HG03097 (cell line): ENCODE results near the gene MAP6.

Experiments
- ATAC-seq: cut with Tn5 transposase; IDR thresholded peaks from one replicate; pipeline ENCODE4 v1.9.1; 2021; ENCODE audit not compliant: unreplicated experiment, low FRiP score

MAP6 gene

DNA sequence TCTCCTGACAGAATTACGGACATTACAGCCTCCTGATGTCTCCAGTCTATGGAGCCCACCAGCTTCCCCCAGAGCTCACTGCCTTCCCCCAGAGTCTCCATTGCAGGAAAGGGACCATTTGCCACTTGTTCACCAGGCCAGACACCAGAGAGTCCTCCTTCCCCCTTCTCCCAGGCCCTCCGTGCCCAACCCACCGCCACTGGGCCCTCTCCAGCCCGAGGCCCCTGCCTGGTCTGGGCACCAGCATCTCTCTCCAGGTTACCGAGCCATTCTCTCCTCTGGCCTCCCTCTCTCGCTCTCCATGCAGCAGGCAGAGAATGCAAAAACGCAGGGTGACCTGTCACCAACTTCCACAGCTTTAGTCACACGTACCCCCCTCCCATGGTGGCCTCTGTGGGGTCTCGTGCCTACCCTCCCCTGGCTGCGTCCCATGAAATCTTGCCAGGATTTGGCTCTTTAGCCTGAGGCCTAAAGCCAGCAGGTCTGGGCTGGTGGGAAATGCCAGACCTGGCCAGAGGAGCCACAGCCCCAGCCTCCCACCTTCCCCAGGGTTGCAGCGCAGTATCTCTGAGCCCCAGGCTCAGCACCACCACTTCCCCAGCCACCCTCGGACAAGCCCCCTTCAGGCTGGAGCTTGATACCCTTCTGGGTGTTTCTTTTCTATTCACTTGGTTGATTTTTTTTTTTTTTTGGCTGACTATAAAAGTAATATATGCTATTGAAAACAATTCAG, 113.6 kb downstream of the MAP6 start:
- no peak for ATAC-seq

DNA sequence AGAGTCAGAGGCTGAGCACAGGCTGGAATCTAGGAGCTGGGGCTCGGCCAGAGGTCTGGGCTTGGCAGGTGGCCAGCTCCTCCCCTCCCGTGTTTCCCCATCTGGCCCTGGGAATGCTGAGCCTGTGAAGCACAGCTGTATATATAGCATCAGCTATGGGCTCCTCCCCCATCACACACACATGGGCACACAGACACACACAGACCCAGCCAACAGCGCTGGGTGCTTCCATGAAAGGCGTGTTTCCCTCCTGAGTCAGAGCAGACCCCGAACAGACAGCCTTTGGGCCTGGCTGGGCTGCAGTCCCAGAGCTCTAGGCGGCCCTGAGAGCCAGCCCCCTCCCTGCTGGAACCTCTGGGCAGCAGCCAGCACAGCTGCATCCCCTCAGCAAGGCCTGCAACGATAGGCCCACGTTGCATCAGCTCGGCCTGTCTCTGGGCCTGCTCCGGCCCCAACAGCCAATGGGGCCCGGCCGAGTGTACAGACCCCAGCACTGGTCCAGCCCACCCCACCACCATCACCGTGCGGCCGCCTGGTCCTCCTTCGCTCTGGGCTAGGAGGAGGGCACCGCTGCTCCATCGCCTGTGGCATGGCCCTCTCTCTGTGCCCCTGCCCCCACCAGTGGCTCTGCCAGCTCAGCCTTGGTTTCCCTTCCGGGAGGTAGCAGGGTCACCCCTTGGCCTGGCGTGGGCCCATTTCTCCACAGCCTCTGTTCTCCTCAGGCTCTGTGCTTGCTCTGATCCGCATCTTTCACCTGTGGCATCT, 114.4 kb downstream of the MAP6 start:
- ATAC-seq: no peak

DNA sequence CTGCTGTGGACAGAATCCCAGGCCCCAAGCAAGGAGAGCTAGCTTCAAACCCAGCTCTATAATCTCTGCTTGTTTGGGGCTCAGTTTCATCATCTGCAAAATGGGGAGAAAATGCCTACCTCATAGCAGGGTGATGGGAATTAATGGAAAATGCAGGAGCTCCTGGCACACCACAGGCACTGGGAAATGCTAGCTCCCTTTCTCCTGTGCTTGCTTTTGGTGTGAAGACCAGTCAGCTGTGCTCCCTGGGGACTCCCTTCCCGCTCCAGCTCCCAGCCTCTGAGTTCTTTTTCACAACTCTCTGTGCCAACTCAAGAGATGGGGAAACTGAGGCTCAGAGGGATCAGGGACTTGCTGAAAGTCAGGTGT, 115.0 kb downstream of the MAP6 start:
- no peak for ATAC-seq

DNA sequence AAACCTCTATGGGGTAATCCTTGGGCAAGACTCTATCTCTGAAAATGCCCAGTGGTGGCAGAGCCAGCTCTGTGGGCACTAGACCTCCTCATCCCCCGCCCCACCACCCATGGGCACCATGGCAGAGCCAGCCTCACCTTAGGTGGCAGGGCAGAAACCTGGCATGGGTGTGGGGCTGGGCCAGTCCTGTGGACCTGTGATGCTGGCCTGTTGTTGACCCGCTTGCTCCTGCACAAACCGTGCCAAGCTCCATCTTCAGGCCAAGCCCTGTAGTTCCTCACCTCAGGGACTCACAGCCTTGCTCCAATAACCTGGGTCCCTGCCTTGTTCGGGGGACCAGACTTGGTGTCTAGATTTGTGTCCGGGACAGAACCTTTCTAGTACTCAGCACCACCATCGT, 115.7 kb downstream of the MAP6 start:
- ATAC-seq: no peak

DNA sequence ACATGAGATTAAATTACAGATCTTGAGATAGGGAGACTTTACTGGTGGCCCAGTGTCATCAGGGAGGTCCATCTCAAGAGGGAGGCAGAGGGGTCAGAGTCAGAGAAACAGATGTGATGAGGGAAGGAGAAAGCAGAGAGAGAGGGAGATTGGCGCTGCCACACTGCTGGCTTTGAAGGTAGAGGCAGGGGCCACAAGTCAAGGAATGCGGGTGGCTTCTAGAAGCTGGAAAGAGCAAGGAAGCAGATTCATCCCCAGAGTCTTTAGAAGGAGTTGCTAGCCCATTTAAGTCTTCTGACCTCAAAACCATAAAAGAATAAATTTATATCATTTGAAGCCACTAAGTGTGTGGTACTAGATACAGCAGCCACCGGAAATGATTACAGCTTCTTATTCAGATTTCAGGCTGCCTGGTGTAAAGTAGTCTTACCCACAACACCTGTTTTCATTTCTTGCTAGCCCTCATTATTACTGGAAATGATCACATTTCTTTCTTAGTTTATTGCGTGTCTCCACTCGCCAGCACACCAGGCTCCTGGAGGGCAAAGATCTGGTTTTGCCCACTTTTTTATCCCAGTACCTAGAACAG, 119.4 kb downstream of the MAP6 start:
- no peak for ATAC-seq

DNA sequence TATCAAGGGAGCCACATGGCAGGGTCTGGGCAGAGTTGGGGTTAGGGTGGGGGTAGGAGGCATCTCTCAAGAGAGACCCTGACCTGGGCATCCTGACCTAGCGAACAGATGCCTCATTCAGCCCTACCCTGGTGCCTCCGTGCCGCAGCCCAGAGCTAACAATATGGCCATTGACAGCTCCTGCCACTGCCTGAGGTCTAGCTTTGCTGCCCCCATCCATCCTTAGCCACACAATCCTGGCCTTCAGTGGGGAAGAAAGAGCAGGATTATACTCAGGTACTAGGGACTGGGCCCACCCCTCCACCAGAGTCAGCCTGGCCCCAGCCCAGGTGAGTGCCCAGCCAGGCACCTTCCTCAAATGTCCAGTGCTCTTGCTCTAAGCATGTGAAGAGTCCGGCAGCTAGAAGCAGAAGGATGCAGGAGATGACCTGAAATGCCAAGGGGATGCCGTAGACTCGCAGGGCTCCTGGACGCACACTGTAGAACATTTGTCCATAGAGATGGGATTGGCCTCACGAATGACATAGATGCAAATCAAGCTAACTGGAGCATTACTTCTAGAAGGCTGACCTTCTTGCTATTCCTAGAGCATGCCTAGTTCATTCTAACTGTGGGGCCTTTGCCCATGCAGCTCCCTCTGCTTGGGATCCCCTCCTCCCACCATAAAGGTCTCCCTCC, 120.1 kb downstream of the MAP6 start:
- no peak for ATAC-seq

DNA sequence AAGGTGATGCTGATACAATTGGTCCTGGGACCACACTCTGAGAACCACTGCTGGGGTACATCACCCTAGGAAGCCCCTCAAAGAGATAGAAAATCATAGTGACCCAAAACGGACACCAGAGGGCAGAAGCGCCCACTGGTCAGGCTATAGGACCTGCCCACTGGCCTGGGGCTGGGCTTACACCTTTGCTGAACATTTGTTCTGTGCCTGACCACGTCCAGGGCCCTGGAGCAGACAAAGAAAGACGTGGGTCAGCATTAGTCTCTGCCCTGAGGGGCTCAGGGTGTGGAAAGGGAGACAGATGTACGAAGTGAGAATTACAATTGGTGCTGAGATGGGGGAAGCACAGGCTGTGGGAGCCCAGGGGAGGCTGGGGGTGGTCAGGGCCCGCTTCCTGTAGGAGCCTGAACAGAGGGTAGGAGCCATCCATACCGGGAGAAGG, 121.2 kb downstream of the MAP6 start:
- no peak for ATAC-seq

DNA sequence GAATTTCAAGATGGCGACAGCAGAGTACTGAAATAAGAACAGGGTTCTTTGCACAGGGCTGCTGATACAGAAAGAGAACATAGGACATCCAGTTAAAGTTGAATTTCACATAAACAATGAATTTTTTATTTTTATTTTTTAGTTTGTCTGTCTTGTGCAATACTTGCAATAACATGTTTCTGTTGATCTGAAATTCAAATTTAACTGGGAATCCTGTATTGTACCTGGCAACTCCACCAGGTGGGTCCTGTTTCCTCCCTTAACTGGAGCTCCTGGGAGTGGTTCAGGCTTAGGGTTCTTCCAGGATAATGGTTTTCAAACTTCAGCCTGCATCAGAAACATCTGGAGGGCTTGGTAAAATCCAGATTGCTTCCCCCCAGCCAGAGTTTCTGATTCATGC, 121.7 kb downstream of the MAP6 start:
- ATAC-seq: no peak

DNA sequence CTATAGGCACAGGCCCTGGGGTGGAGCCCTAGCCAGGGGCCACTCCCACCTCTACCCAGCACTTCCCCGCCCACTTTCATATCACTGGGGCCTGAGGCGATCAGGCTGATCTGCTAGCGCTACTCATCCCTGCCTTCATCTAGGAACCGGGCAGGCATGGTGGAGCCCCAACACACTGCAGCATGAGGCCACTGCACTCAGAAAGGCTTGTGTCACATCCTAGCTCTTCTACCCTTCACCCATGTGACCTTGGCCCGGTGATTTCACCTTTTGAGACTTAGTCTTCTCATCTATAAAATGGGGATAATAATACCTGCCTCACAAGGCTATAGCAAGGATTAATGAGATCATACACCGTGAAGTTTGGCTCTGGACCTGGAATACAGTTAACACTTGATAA, 125.0 kb downstream of the MAP6 start:
- ATAC-seq: no peak

DNA sequence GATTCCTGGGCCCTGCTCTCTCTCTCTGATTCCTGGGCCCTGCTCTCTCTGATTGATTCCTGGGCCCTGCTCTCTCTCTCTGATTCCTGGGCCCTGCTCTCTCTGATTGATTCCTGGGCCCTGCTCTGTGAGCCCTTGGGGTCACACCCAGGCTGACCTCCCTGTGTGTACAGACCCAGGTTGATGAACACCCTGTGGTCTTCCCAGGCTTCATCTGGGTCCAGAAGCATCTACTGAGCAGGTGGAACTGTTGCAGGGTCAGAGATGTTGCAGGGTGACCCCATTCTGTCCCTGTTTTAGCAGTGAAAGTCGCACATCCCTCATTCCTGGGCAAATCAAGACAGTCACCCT, 126.8 kb downstream of the MAP6 start:
- no peak for ATAC-seq

DNA sequence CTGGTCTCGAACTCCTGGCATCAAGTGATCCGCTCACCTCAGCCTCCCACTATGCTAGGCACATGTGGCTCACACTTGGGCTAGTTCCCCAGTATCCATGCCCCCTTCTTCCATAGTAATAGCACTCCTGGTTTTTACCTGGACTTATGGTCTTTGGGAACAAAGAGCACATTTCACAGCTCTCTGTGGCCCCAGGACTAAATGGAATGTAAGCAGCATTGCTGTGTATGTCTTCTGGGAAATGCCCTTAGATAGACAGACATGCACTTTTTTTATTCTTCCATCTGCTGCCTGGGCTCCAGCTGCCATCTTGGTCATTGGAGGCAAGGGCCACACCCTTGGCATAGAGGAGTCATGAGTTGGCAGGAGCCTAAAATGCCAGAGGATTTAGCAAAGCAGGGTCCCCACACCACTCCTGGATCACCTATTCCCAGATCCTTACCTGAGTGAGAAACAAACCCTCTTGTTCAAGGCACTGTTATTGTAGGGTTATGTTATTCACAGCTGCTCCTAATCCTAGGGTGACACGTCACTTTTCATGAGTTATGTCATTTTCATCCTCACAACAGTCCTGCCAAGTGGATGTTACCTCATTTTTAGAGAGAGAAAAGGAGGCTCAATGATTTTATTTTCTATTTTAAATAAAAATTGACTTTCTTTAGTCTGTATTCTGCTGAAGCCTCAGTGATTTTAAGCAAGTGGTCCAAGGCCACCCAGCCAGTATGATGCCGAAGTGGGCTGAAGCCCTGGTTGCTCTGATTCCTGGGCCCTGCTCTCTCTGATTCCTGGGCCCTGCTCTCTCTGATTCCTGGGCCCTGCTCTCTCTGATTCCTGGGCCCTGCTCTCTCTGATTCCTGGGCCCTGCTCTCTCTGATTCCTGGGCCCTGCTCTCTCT, 127.4 kb downstream of the MAP6 start:
- no peak for ATAC-seq

DNA sequence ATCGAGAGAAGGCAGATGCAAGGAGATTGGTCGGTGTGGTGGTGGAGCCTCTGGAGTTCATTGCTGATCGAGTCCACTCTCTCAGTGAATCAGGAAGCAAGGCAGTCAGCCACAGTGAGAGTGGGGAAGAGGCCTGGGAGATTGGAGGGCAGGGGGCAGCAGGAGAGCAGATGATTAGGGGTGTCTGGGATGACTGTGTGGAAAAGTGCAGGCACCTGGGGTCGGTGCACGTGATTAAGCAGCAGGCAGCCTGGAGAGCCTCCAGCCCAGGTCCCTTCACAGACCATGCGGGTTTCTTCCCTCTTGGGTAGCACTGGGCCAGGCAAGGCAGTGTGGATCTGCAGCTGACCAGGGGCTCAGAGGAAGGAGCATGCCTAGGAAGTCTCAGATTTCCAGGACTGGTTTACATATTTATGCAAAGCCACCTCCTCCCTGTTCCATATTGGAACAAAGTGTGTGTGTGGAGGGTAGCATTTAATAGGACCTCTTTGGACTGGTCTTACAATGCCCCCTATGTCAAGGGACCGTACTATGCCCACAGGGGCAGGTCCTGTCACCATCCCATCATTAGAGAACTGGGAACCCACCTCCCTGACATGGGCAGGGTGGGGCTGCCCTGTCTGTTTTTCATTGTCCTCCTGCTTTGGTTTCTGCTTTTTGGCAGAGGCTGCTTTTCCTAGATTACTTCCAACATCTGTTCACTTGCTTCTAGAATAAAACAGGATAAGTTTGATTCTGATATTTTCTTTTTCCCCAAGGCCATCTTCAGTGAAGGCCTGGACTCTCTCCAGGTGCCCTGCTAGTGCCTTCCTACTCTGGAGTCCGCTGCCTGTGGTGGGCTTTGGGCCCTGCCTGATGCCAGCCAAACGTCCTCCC, 129.1 kb downstream of the MAP6 start:
- ATAC-seq: no peak

DNA sequence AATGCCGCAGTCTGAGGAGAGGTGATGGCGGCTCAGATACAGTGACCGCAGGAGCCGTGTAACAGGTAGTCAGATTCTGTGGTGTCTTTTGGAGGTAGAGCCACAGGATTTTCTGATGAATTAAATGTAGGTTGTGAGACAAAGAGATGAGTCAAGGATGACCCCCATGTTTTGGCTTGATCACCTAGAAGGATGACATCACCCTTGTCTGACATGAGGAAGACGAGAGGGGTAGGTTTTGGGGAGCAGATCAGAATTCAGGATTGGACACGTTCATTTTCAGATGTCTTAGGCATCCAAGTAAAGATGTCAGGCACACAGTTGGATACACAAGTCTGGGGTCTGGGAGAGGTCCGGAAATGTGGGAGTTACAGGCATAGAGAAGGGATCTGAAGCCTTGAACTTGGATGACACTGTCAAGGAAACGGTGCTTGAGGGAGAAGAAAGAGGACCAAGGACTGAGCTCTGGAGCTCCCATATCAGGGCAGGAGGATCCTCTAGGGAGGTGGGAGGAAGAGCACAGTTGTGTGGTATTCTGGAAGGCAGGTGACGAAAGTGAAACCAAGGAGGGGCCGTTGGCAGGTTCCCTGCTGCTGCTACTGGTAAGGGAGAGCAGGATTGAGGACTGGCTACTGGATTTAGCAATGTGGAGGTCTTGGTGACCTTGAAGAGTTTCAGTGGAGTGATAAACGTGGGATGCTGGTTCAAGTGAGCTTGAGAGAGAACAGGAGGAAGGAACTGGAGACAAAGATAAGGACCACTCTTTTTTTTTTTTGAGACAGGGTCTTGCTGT, 130.5 kb downstream of the MAP6 start:
- ATAC-seq: no peak

DNA sequence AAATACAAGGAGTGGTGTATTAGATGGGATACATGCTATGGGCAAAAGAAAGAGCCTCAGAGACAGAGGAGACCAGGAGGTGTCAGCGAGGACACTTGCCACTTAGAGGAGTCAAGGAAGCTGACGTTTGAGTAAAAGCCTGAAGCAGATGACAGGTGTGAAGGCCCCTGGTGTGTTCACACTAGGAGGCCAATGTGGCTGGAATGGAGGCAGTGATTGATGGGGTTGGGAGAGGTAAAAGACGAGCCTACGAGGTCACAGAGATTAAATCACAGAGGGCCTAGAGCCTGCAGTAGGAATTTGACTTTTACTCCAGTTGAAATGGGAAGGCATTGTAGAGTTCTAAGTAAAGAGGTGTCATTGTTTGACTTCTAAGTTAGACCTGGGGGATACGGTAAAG, 131.1 kb downstream of the MAP6 start:
- no peak for ATAC-seq
